Measurements from ENCODE around the gene VN1R5. TPM values are rescaled to one million over a fixed set of nuclear protein-coding genes. Genes with fewer than 3 reads are reported as not detected.
"Not testable (repeated sequence)": the region's sequence is repeated elsewhere in the genome, so short reads cannot be mapped to it uniquely, and the experiment has no call there.

VN1R5 gene
- total RNA-seq (2014; rRNA removed; shearing (Covaris generic)), result not detected in 2 replicates

- not testable (repeated sequence) for DNase-seq (ENCODE audit: low read depth)
Measured at GRCh38 chr1:247255772-247256171, at the start of gene VN1R5. Gene VN1R5, plus strand, starts transcription at chr1:247256072.

GRCh38 chr1:247209396-247209795 is 46.5 kb upstream of the VN1R5 start:
- DNase-seq (ENCODE audit: low read depth), result peak; percentile 33

- DNase-seq (ENCODE audit: low read depth), result no peak
Measured at GRCh38 chr1:247210062-247210375, 45.9 kb upstream of the VN1R5 start.

- DNase-seq (ENCODE audit: low read depth), result peak; percentile 92
Measured at GRCh38 chr1:247210376-247211117, 45.3 kb upstream of the VN1R5 start.

- DNase-seq (ENCODE audit: low read depth), result no peak
Measured at GRCh38 chr1:247211339-247211738, 44.5 kb upstream of the VN1R5 start.

GRCh38 chr1:247212012-247212411 is 43.9 kb upstream of the VN1R5 start:
- no peak for DNase-seq (ENCODE audit: low read depth)

- no peak for DNase-seq (ENCODE audit: low read depth)
Measured at GRCh38 chr1:247212627-247213617, 43.0 kb upstream of the VN1R5 start.

GRCh38 chr1:247216261-247216660 is 39.6 kb upstream of the VN1R5 start:
- DNase-seq (ENCODE audit: low read depth), result no peak

- DNase-seq (ENCODE audit: low read depth), result no peak
Measured at GRCh38 chr1:247218121-247218651, 37.7 kb upstream of the VN1R5 start.

- not testable (repeated sequence) for DNase-seq (ENCODE audit: low read depth)
Measured at GRCh38 chr1:247220280-247220679, 35.6 kb upstream of the VN1R5 start.

GRCh38 chr1:247222840-247223239 is 33.0 kb upstream of the VN1R5 start:
- no peak for DNase-seq (ENCODE audit: low read depth)

- DNase-seq (ENCODE audit: low read depth), result no peak
Measured at GRCh38 chr1:247224822-247225221, 31.1 kb upstream of the VN1R5 start.

- peak; percentile 70 for DNase-seq (ENCODE audit: low read depth)
Measured at GRCh38 chr1:247228133-247228532, 27.7 kb upstream of the VN1R5 start.

GRCh38 chr1:247241691-247242090 is 14.2 kb upstream of the VN1R5 start:
- peak; percentile 3 for DNase-seq (ENCODE audit: low read depth)

GRCh38 chr1:247243524-247244137 is 12.2 kb upstream of the VN1R5 start:
- peak; percentile 2 for DNase-seq (ENCODE audit: low read depth)

GRCh38 chr1:247246325-247247115 is 9.4 kb upstream of the VN1R5 start:
- no peak for DNase-seq (ENCODE audit: low read depth)

- DNase-seq (ENCODE audit: low read depth), result no peak
Measured at GRCh38 chr1:247247568-247247967, 8.3 kb upstream of the VN1R5 start.

- peak; percentile 15 for DNase-seq (ENCODE audit: low read depth)
Measured at GRCh38 chr1:247266053-247266452, 10.2 kb downstream of the VN1R5 start.

GRCh38 chr1:247268390-247269045 is 12.6 kb downstream of the VN1R5 start:
- no peak for DNase-seq (ENCODE audit: low read depth)

GRCh38 chr1:247269133-247269532 is 13.3 kb downstream of the VN1R5 start:
- DNase-seq (ENCODE audit: low read depth), result no peak

GRCh38 chr1:247270003-247270402 is 14.1 kb downstream of the VN1R5 start:
- DNase-seq (ENCODE audit: low read depth), result no peak

Data from RPMI7951 (cell line).